Stimulated activated naive CD8-positive, alpha-beta T cell treated with anti-CD3 and anti-CD28 coated beads, Interleukin-15, Interleukin-2, amounts not matched to agents 100 ng/mL and 50 ng/mL, for 24 hours (primary cell): ENCODE measurements around the gene ACOX3.
"Not testable (repeated sequence)": the region's sequence is repeated elsewhere in the genome, so short reads cannot be mapped to it uniquely, and the experiment has no call there.

ENCODE experiments used
- H3K27ac Mint-ChIP-seq: one replicate; pipeline ENCODE4 v1.8.0; 2021; ENCODE audit warnings: mild to moderate bottlenecking, mixed read lengths
- H3K27me3 Mint-ChIP-seq: one replicate; pipeline ENCODE4 v1.8.0; 2021; ENCODE audit warnings: mixed read lengths
- H3K36me3 Mint-ChIP-seq: one replicate; pipeline ENCODE4 v1.8.0; 2021; ENCODE audit warnings: low read depth, mixed read lengths
- H3K4me1 Mint-ChIP-seq: one replicate; pipeline ENCODE4 v1.8.0; 2021; ENCODE audit warnings: low read depth, mixed read lengths
- H3K4me3 Mint-ChIP-seq: one replicate; pipeline ENCODE4 v1.8.0; 2021; ENCODE audit warnings: mild to moderate bottlenecking, mixed read lengths
- H3K9me3 Mint-ChIP-seq: one replicate; pipeline ENCODE4 v1.8.0; 2021; ENCODE audit warnings: mixed read lengths

ACOX3 gene

DNA sequence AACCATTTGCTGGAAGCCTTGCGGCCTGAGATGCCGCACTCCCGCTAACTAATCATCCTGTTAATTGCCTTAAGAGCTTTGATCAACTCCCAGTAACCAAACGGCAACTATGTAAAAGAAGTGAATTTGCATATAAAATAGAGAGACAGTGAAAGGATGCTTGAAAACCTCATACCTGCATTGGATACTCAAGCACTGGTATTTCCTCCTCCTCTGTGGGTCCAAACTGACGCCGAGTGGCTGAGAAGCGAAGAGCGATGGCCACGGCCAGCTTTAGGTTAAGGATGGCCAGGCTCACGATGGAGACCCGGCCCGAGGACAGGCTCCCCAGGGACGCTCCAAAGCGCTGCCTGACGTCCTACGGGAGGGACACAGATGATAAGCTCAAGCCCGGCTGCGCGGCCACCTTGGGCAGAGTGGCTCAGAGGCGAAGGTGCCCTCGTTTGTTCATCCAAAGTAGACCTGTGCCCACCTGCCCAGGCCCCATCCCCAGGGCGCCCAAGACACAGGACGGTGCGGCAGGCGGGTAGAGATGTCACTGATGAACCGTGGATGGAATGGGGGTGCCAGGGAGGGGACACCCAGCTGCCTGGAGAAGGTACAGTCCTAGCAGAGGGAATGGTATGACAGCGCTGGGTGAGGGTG lies 43.6 kb downstream of the ACOX3 start:
- no peaks in the 10 kb centered on the region for H3K9me3 Mint-ChIP-seq
- H3K27ac Mint-ChIP-seq: no peak overlapping the region
- peaks cover 4% of the 10 kb centered on the region for H3K4me1 Mint-ChIP-seq
- H3K27me3 Mint-ChIP-seq: no peaks in the 10 kb centered on the region
- peaks cover 16% of the 10 kb centered on the region for H3K36me3 Mint-ChIP-seq
- no peak overlapping the region for H3K4me3 Mint-ChIP-seq

GRCh38 chr4:8395504-8396296 lies 44.8 kb downstream of the ACOX3 start:
- no peaks in the 10 kb centered on the region for H3K27me3 Mint-ChIP-seq
- H3K4me3 Mint-ChIP-seq: no peak overlapping the region
- no peak overlapping the region for H3K27ac Mint-ChIP-seq
- H3K9me3 Mint-ChIP-seq: no peaks in the 10 kb centered on the region
- H3K4me1 Mint-ChIP-seq: peaks cover 4% of the 10 kb centered on the region
- peaks cover 25% of the 10 kb centered on the region for H3K36me3 Mint-ChIP-seq

DNA sequence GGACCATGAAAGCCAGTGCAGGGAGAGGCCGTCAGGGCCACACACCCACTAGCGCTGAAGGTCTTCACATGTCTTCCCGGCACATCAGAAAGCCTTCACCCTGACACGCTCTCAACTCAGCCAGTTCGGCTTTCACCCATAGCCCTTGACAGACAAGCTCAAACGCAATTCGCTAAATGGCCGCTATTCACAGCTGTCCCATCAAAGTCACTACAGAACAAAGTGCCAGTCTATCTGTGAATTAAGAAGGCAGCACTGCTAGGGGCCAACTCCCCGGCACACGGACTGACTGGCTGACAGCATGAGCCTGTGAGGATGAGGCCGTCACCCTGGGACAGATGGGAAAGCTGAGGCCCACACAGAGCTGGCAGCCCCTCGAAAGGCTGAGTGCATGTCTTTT lies 45.7 kb downstream of the ACOX3 start:
- H3K36me3 Mint-ChIP-seq: peaks cover 30% of the 10 kb centered on the region
- no peaks in the 10 kb centered on the region for H3K27me3 Mint-ChIP-seq
- H3K27ac Mint-ChIP-seq: no peak overlapping the region
- no peaks in the 10 kb centered on the region for H3K9me3 Mint-ChIP-seq
- no peak overlapping the region for H3K4me3 Mint-ChIP-seq
- H3K4me1 Mint-ChIP-seq: peaks cover 4% of the 10 kb centered on the region

- no peaks in the 10 kb centered on the region for H3K27me3 Mint-ChIP-seq
- H3K36me3 Mint-ChIP-seq: peaks cover 30% of the 10 kb centered on the region
- peaks cover 4% of the 10 kb centered on the region for H3K4me1 Mint-ChIP-seq
- no peak overlapping the region for H3K4me3 Mint-ChIP-seq
- H3K27ac Mint-ChIP-seq: no peak overlapping the region
- H3K9me3 Mint-ChIP-seq: no peaks in the 10 kb centered on the region
Observed at GRCh38 chr4:8394061-8394519, 46.4 kb downstream of the ACOX3 start.

GRCh38 chr4:8393593-8394038 lies 46.9 kb downstream of the ACOX3 start:
- Mint-ChIP-seq H3K36me3 (peaks cover 30% of the 10 kb centered on the region), H3K27me3 (no peaks in the 10 kb centered on the region), H3K27ac (no peak overlapping the region), H3K9me3 (no peaks in the 10 kb centered on the region), H3K4me3 (no peak overlapping the region), H3K4me1 (peaks cover 4% of the 10 kb centered on the region)

DNA sequence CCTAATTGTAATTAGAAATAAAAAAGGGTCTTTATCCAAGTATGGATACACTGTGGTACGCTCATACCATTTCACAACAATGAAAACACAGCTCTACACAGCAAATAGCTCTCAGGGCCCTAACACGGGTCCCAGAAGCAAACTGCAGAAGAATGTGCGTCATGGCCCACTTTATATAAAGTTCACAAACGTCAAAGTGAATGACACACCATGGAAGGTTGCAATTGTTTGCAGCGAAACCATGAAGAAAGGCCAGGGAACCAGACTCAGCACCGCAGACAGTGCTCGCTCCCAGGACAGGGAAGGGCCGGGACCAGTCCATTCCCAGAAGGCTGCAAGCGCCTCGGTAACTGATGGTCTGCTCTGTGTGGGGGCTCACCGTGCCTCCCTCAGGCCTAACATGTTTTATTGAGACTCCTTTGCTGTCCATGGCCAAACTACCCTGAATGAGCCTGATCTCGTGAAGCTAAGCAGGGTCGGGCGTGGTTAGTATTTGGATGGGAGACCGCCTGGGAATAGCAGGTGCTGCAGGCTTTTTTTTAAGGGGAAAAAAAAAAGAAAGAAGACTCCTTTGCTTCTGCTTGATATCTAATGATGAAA lies 47.8 kb downstream of the ACOX3 start:
- Mint-ChIP-seq H3K4me1 (peaks cover 4% of the 10 kb centered on the region), H3K4me3 (no peak overlapping the region), H3K27ac (no peak overlapping the region), H3K9me3 (no peaks in the 10 kb centered on the region), H3K27me3 (no peaks in the 10 kb centered on the region), H3K36me3 (peaks cover 25% of the 10 kb centered on the region)

DNA sequence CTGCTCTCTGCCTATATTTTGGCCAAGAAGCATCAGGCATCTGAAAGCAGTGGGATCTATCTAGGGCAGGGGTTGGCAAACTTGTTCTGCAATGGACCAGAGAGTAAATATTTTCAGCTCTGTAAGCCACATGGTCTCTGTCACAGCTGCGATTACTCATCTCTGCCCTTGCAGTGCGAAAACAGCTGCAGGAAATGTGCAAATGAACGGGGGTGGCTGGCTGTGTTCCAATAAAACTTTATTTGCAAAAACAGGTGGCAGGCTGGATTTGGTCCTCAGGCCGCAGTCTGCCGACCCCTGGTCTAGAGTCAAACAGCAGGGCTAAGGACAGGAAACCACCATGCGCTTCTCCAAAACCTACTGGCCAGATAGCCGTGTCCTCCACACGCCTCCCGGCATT lies 48.6 kb downstream of the ACOX3 start:
- no peak overlapping the region for H3K4me3 Mint-ChIP-seq
- no peaks in the 10 kb centered on the region for H3K9me3 Mint-ChIP-seq
- H3K27ac Mint-ChIP-seq: no peak overlapping the region
- peaks cover 32% of the 10 kb centered on the region for H3K36me3 Mint-ChIP-seq
- H3K27me3 Mint-ChIP-seq: no peaks in the 10 kb centered on the region
- peaks cover 4% of the 10 kb centered on the region for H3K4me1 Mint-ChIP-seq

DNA sequence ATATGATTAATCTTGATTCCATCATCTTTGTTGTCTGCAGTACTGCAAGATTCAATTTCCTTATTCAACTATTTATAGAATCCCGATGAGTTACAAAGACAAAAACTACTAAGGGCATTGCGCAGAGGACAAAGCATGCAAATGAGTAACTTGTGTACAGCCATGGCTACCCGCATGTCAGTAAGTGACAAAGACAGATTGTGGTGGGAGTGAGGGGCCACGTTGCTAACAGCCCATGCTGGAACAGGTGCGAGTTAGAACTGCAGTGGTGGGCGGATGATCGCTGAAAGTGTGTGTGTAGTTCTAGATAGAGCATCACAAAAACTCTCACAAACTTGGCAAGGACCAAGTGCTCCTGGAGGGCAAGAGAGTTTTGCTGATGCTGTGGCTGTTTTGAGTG lies 49.5 kb downstream of the ACOX3 start:
- Mint-ChIP-seq H3K27me3 (no peaks in the 10 kb centered on the region), H3K9me3 (no peaks in the 10 kb centered on the region), H3K4me1 (peaks cover 4% of the 10 kb centered on the region), H3K36me3 (peaks cover 29% of the 10 kb centered on the region), H3K4me3 (no peak overlapping the region), H3K27ac (no peak overlapping the region)

DNA sequence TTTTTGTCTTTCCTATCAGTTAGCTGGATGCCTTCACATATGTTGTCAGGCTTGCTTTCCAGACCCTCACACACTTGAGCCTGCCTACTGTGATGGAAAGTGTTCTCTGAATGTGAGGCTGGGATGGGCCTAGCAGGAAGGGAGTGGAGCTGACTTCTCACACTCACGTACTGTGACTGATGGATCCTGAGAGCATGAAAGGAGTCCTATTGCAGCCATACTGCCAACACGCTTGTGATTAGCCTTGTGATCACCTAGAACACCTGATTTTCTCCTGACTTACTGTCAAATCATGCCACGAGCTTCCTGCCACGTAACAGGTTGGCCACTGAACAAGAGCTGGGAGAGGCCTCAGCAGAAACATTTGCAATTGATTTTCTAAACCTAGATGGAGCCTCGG lies 49.9 kb downstream of the ACOX3 start:
- H3K27me3 Mint-ChIP-seq: no peaks in the 10 kb centered on the region
- peaks cover 29% of the 10 kb centered on the region for H3K36me3 Mint-ChIP-seq
- no peak overlapping the region for H3K4me3 Mint-ChIP-seq
- H3K9me3 Mint-ChIP-seq: no peaks in the 10 kb centered on the region
- H3K4me1 Mint-ChIP-seq: peaks cover 4% of the 10 kb centered on the region
- no peak overlapping the region for H3K27ac Mint-ChIP-seq

DNA sequence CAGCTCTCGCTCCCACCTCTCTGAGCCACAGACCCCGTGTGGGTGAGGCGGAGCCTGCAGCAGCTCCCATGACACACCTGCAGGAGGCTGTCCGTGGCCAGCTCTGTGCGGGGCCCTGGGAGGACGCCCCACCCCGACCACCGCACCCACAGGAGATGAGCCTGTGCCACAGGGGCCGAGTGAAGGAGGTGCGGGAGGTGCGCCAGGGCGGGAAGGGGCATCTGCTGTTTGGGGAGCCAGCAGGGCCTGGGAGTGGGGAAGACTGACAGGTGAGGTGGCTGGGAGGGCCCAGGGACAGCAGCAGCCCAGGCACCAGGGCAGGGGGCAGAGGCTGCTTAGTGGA lies 52.0 kb downstream of the ACOX3 start:
- Mint-ChIP-seq H3K4me3 (no peak overlapping the region), H3K27me3 (no peaks in the 10 kb centered on the region), H3K36me3 (peaks cover 26% of the 10 kb centered on the region), H3K9me3 (no peaks in the 10 kb centered on the region), H3K27ac (no peak overlapping the region), H3K4me1 (no peaks in the 10 kb centered on the region)

DNA sequence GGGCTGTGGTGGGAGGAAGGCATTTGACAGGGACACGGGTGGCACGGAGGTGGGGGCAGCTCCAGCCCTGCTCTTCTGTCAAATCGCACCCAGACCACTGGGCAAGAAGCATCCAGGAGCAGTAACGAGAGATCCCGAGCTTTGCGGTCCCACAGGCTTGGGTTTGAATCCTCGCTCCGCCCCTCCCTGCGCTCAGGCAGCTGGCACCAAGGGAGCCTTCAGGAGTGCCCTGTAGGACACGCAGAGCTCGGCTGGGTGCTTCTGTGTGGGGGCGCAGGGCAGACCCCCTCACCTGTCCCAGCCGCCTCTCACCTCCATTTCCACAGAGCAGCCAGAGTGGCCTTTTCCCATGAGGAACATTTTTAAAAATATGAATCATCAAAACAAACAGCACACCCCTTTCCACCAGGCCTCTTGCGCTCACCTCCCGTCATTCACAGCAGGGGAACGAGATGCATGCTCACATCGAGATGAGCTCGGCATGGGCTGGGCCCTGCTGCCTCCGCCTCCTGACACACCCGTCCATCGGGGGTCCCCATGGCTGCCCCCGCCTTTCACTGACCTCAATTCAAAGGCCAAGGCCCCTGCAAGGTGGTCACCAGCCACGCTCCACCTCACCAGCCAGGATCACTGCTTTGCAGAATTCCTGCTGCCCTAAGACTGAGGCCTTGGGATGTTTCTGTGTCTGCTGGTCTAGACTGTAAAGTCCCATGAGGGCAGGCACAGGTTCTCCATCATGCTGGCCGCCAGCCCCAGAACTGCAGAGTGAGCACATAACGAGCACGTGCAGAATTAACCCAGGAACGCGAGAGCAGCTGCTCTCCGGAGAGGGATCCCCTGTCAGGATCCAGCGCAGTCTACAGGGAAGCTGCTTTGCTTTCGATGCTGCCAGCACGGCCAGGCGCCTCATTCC lies 52.7 kb downstream of the ACOX3 start:
- Mint-ChIP-seq H3K36me3 (peaks cover 26% of the 10 kb centered on the region), H3K9me3 (no peaks in the 10 kb centered on the region)

DNA sequence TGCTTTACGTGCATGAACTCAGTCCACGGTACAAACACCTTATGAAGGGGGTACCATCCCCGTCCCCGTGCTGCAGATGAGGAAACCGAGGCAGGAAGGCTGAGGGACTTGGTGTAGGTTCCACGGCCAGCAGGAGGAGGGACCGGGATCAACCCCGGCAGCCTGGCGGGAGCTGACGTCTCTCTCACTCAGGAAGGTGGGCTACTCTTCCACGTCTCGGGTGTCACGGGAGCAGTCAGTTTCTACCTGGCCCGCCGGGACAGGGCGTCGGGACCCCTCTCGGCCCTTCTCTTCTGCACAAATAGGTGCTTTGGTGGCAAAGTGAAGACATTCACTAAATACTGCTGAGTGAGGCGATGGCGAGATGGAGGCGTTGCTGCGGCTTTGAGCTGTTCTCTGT lies 53.3 kb downstream of the ACOX3 start:
- no peaks in the 10 kb centered on the region for H3K9me3 Mint-ChIP-seq
- H3K27me3 Mint-ChIP-seq: no peaks in the 10 kb centered on the region
- H3K4me3 Mint-ChIP-seq: no peak overlapping the region
- H3K27ac Mint-ChIP-seq: no peak overlapping the region
- H3K36me3 Mint-ChIP-seq: peaks cover 26% of the 10 kb centered on the region
- no peaks in the 10 kb centered on the region for H3K4me1 Mint-ChIP-seq

More for the DNA sequence above, 52.7 kb downstream of the ACOX3 start:
- Mint-ChIP-seq H3K27me3 (no peaks in the 10 kb centered on the region), H3K4me3 (no peak overlapping the region), H3K4me1 (no peaks in the 10 kb centered on the region), H3K27ac (no peak overlapping the region)

GRCh38 chr4:8386731-8387130 lies 53.8 kb downstream of the ACOX3 start:
- Mint-ChIP-seq H3K9me3 (no peaks in the 10 kb centered on the region), H3K4me3 (no peak overlapping the region), H3K36me3 (peaks cover 24% of the 10 kb centered on the region), H3K27ac (no peak overlapping the region), H3K4me1 (no peaks in the 10 kb centered on the region), H3K27me3 (no peaks in the 10 kb centered on the region)

GRCh38 chr4:8386131-8386530 lies 54.4 kb downstream of the ACOX3 start:
- H3K4me3 Mint-ChIP-seq, H3K9me3 Mint-ChIP-seq, H3K27me3 Mint-ChIP-seq, H3K4me1 Mint-ChIP-seq, H3K27ac Mint-ChIP-seq: not testable (repeated sequence)
- peaks cover 19% of the 10 kb centered on the region for H3K36me3 Mint-ChIP-seq

DNA sequence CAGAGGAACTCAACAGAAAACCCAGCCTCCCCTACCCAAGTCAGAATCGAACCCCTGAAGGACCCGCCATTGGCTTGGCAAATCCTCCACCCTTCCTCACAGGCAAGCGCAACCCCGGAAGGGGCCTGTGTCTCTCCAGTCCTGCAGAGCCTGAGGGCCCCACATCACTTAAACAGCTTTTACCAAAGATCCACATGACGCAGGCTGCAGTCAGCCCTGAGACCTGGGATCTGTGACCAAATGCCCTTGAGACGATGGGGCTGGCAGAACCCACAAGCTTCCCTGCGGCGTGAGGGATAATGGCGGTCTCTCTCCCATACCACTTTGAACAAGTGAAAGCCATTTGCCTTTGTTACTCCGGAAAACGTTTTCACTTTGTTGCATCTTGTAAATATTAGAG lies 54.9 kb downstream of the ACOX3 start:
- H3K4me1 Mint-ChIP-seq: no peaks in the 10 kb centered on the region
- H3K4me3 Mint-ChIP-seq: no peak overlapping the region
- no peak overlapping the region for H3K27ac Mint-ChIP-seq
- no peaks in the 10 kb centered on the region for H3K27me3 Mint-ChIP-seq
- no peaks in the 10 kb centered on the region for H3K9me3 Mint-ChIP-seq
- peaks cover 15% of the 10 kb centered on the region for H3K36me3 Mint-ChIP-seq
